ENCODE measurements around the gene VIT.

DNA sequence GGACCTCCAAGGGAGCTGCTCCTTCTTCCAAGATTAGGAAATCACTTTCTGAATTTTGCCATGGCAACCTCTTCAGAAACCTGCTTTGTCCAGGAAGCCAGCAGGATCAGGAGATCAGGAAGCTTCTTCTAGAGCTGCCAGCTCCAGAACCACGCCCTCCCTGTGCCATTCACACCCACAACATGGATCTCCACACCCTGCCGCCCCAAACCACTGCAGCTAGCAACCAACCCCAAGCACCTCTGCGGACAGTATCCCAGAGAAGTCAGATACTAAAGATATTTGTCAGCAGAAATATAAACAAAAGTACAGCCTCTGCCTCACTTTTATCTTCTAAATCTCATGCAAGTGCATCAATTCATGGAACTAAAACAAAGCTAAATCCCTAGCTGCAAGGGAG, 106.4 kb downstream of the VIT start:
- TF ChIP-seq, protein P1, sequence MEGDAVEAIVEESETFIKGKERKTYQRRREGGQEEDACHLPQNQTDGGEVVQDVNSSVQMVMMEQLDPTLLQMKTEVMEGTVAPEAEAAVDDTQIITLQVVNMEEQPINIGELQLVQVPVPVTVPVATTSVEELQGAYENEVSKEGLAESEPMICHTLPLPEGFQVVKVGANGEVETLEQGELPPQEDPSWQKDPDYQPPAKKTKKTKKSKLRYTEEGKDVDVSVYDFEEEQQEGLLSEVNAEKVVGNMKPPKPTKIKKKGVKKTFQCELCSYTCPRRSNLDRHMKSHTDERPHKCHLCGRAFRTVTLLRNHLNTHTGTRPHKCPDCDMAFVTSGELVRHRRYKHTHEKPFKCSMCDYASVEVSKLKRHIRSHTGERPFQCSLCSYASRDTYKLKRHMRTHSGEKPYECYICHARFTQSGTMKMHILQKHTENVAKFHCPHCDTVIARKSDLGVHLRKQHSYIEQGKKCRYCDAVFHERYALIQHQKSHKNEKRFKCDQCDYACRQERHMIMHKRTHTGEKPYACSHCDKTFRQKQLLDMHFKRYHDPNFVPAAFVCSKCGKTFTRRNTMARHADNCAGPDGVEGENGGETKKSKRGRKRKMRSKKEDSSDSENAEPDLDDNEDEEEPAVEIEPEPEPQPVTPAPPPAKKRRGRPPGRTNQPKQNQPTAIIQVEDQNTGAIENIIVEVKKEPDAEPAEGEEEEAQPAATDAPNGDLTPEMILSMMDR (conservative IDR thresholded peaks at IDR 0.05; ENCODE audit: low read length), result no peak
- no peak for TF ChIP-seq EZH2phosphoT487 (IDR thresholded peaks at IDR 0.05; ENCODE audit: borderline replicate concordance)

Data from Loucy (cell line).